Measurements from ENCODE around the gene CBFA2T3.

The CBFA2T3 gene

GRCh38 chr16:88917146-88917914 is 59.7 kb downstream of the CBFA2T3 start:
- Histone ChIP-seq H3K4me3 (replicated peaks; ENCODE audit: insufficient read depth, low read length) (no peak overlapping the region), H3K27me3 (ENCODE audit: insufficient read depth, poor library complexity, severe bottlenecking) (no peaks in the 10 kb centered on the region), H3K27ac (replicated peaks) (no peak overlapping the region)
- no peak for DNase-seq (ENCODE audit: low read depth in 1 of 2, low spot score in 1 of 2)
- TF ChIP-seq CTCF (IDR thresholded peaks at IDR 0.05; ENCODE audit: insufficient read depth, low read length) (no peak), REST (IDR thresholded peaks at IDR 0.05; ENCODE audit: insufficient replicate concordance, low read depth) (no peak), SPI1 (IDR thresholded peaks at IDR 0.05; ENCODE audit: borderline replicate concordance, low read depth) (no peak)

DNA sequence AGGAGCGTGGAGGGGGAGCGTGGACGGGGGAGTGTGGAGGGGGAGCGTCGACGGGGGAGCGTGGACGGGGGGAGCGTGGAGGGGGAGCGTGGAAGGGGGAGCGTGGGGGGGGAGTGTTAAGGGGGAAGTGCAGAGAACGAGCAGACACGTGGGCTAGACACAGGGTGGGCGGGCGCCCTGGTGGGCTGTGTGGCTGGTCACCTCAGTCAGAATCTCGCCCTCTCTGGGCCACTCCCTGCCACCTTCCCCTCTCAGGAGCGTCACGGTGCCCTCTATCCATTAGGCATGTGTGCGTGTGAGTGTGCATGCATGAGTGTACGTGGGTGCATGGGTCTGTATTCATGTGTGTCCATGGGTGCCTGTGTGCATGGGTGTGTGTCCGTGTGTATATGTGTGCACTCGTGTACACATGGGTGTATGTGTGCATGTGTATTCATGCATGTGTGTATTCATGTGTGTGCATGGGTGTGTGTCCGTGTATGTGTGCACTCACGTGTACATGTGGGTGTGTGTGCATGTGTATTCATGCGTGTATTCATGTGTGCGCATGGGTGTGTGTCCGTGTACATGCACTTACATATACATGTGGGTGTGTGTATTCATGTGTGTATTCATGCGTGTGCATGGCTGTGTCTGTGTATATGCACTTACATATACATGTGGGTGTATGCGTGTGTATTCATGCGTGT is 61.2 kb downstream of the CBFA2T3 start:
- TF ChIP-seq GABPA (IDR thresholded peaks at IDR 0.05; ENCODE audit: low read depth) (no peak), CTCF (IDR thresholded peaks at IDR 0.05; ENCODE audit: insufficient read depth, low read length) (no peak), SPI1 (IDR thresholded peaks at IDR 0.05; ENCODE audit: borderline replicate concordance, low read depth) (no peak), REST (IDR thresholded peaks at IDR 0.05; ENCODE audit: insufficient replicate concordance, low read depth) (no peak), POLR2AphosphoS5 (IDR thresholded peaks at IDR 0.05; ENCODE audit: low read depth) (no peak)
- H3K27ac ChIP-seq (replicated peaks), result no peak overlapping the region
- DNase-seq (ENCODE audit: low read depth in 1 of 2, low spot score in 1 of 2), result no peak
- H3K27me3 ChIP-seq (ENCODE audit: insufficient read depth, poor library complexity, severe bottlenecking), result no peaks in the 10 kb centered on the region
- H3K4me3 ChIP-seq (replicated peaks; ENCODE audit: insufficient read depth, low read length), result no peak overlapping the region

GRCh38 chr16:88914750-88915368 is 62.1 kb downstream of the CBFA2T3 start:
- no peak for DNase-seq (ENCODE audit: low read depth in 1 of 2, low spot score in 1 of 2)
- Histone ChIP-seq H3K4me3 (replicated peaks; ENCODE audit: insufficient read depth, low read length) (no peak overlapping the region), H3K27ac (replicated peaks) (no peak overlapping the region), H3K27me3 (ENCODE audit: insufficient read depth, poor library complexity, severe bottlenecking) (no peaks in the 10 kb centered on the region)
- TF ChIP-seq REST (IDR thresholded peaks at IDR 0.05; ENCODE audit: insufficient replicate concordance, low read depth), result no peak
- no peak for TF ChIP-seq POLR2AphosphoS5 (IDR thresholded peaks at IDR 0.05; ENCODE audit: low read depth)
- TF ChIP-seq SPI1 (IDR thresholded peaks at IDR 0.05; ENCODE audit: borderline replicate concordance, low read depth), result no peak

All from HL-60 (cell line).